ENCODE results near the gene ARMCX1.

DNA sequence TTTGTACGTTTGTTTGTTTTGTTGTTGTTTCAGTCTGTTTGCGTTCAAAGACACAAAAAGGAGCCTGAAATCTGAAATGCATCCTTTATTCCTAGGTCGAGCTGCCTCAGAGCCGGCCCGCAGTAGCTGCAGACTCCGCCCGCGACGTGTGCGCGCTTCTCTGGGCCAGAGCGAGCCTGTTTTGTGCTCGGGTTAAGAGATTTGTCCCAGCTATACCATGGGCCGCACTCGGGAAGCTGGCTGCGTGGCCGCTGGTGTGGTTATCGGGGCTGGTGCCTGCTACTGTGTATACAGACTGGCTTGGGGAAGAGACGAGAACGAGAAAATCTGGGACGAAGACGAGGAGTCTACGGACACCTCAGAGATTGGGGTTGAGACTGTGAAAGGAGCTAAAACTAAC, 2.4 kb downstream of the ARMCX1 start:
- TF ChIP-seq, protein P1, sequence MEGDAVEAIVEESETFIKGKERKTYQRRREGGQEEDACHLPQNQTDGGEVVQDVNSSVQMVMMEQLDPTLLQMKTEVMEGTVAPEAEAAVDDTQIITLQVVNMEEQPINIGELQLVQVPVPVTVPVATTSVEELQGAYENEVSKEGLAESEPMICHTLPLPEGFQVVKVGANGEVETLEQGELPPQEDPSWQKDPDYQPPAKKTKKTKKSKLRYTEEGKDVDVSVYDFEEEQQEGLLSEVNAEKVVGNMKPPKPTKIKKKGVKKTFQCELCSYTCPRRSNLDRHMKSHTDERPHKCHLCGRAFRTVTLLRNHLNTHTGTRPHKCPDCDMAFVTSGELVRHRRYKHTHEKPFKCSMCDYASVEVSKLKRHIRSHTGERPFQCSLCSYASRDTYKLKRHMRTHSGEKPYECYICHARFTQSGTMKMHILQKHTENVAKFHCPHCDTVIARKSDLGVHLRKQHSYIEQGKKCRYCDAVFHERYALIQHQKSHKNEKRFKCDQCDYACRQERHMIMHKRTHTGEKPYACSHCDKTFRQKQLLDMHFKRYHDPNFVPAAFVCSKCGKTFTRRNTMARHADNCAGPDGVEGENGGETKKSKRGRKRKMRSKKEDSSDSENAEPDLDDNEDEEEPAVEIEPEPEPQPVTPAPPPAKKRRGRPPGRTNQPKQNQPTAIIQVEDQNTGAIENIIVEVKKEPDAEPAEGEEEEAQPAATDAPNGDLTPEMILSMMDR (IDR thresholded peaks at IDR 0.05): no peak
- no peak for TF ChIP-seq POLR2A (IDR thresholded peaks at IDR 0.05)
- no peak for TF ChIP-seq EP300 (IDR thresholded peaks at IDR 0.05)

Measured in tibial nerve (tissue), 4 donors.